IMR-90 (cell line): ENCODE data around the gene CADM1. TPM values are rescaled to one million over a fixed set of nuclear protein-coding genes. Genes with fewer than 3 reads are reported as not detected.

Experiments
- ATAC-seq: fragments of 200-7000 bp; cut with Tn5 transposase; 2 replicates; pipeline ENCODE4 v1.9.1; 2020; ENCODE audit warnings: low read depth, mild to moderate bottlenecking, moderate library complexity
- BruUV-seq: library from RNA; stranded (reverse); fragments of 400-500 nt; replicated peaks from 2 replicates; lab custom pipeline; 2021; lab: Mats Ljungman, UMichigan
- CTCF ChIA-PET: fragments of 300-600 bp; formaldehyde crosslinking; extraction: SDS; loops from one replicate; lab custom pipeline; 2021; ENCODE audit warnings: antibody characterized with exemption; lab: Yijun Ruan, JAX
- POLR2A ChIA-PET: fragments of 300-600 bp; sonication (Branson Sonifier 250); formaldehyde crosslinking; loops from one replicate; lab custom pipeline; 2022; ENCODE audit warnings: antibody characterized with exemption; ENCODE audit not compliant: unreplicated experiment; lab: Charles Lee
- DNase-seq: peaks from one replicate; pipeline ENCODE4 v3.0.0; 2013
- H2AFZ ChIP-seq: replicated peaks from 2 replicates; pipeline ENCODE3; 2013; ENCODE audit warnings: low read length, mild to moderate bottlenecking; ENCODE audit not compliant: poor library complexity
- H2AK5ac ChIP-seq: 2 replicates; pipeline ENCODE4 v1.6.1; 2013; ENCODE audit warnings: low read depth, low read length, inconsistent platforms
- H2AK9ac ChIP-seq: replicated peaks from 2 replicates; pipeline ENCODE3; 2013; ENCODE audit warnings: mild to moderate bottlenecking, low read depth, low read length, moderate library complexity; ENCODE audit not compliant: poor library complexity
- H2BK120ac ChIP-seq: 2 replicates; pipeline ENCODE4 v1.6.1; 2013; ENCODE audit warnings: low read depth, low read length, inconsistent platforms
- H2BK15ac ChIP-seq: 3 replicates; pipeline ENCODE4 v1.6.1; 2013; ENCODE audit warnings: low read depth, low read length, inconsistent platforms
- H2BK20ac ChIP-seq: 2 replicates; pipeline ENCODE4 v1.6.1; 2013; ENCODE audit warnings: low read depth, mild to moderate bottlenecking, inconsistent platforms, low read length, moderate library complexity
- H2BK5ac ChIP-seq: 2 replicates; pipeline ENCODE4 v1.6.1; 2013; ENCODE audit warnings: mild to moderate bottlenecking, low read depth, low read length, inconsistent platforms; ENCODE audit not compliant: poor library complexity, severe bottlenecking
- H3K14ac ChIP-seq: replicated peaks from 2 replicates; pipeline ENCODE4 v1.6.1; 2013; ENCODE audit warnings: low read depth, low read length, inconsistent platforms
- H3K18ac ChIP-seq: 2 replicates; pipeline ENCODE4 v1.6.1; 2013; ENCODE audit warnings: low read depth, low read length, control low read depth
- H3K23ac ChIP-seq: 2 replicates; pipeline ENCODE4 v1.6.1; 2013; ENCODE audit warnings: low read depth, low read length, inconsistent platforms
- H3K27ac ChIP-seq: 2 replicates; pipeline ENCODE4 v1.5.1; 2013; ENCODE audit warnings: mild to moderate bottlenecking, control low read depth, low read length; ENCODE audit not compliant: insufficient read depth
- H3K27me3 ChIP-seq: 2 replicates; pipeline ENCODE4 v1.6.1; 2013; ENCODE audit warnings: low read length; ENCODE audit not compliant: control insufficient read depth, insufficient read depth
- H3K36me3 ChIP-seq: 2 replicates; pipeline ENCODE4 v1.6.1; 2013; ENCODE audit warnings: low read length, mixed read lengths; ENCODE audit not compliant: control insufficient read depth, insufficient read depth
- H3K4ac ChIP-seq: 2 replicates; pipeline ENCODE4 v1.6.1; 2013; ENCODE audit warnings: low read depth, low read length, inconsistent platforms
- H3K4me1 ChIP-seq: 2 replicates; pipeline ENCODE4 v1.6.1; 2013; ENCODE audit warnings: low read length, mixed read lengths; ENCODE audit not compliant: control insufficient read depth, insufficient read depth
- H3K4me2 ChIP-seq: 2 replicates; pipeline ENCODE4 v1.6.1; 2013; ENCODE audit warnings: low read depth, mild to moderate bottlenecking, control low read depth, low read length, moderate library complexity
- H3K4me3 ChIP-seq: 2 replicates; pipeline ENCODE4 v1.5.1; 2013; ENCODE audit warnings: low read depth, mild to moderate bottlenecking, control low read depth, low read length, moderate library complexity; ENCODE audit not compliant: insufficient read depth
- H3K56ac ChIP-seq: 2 replicates; pipeline ENCODE4 v1.6.1; 2013; ENCODE audit warnings: low read length, inconsistent platforms; ENCODE audit not compliant: insufficient read depth; ENCODE audit errors: extremely low read depth
- H3K79me1 ChIP-seq, 2 experiments: 2 replicates each; pipeline ENCODE4 v1.6.1; 2013; ENCODE audit warnings: low read length in 2 of 2, inconsistent platforms in 1 of 2, low read depth in 1 of 2
- H3K9ac ChIP-seq: 2 replicates; pipeline ENCODE4 v1.6.1; 2013; ENCODE audit warnings: low read depth, low read length, control low read depth
- H3K9me1 ChIP-seq: 2 replicates; pipeline ENCODE4 v1.6.1; 2013; ENCODE audit warnings: low read length, inconsistent platforms; ENCODE audit not compliant: insufficient read depth
- H3K9me3 ChIP-seq: 2 replicates; pipeline ENCODE4 v1.6.1; 2013; ENCODE audit warnings: low read length; ENCODE audit not compliant: control insufficient read depth, insufficient read depth
- H4K20me1 ChIP-seq: 2 replicates; pipeline ENCODE4 v1.6.1; 2013; ENCODE audit warnings: low read length, inconsistent platforms; ENCODE audit not compliant: insufficient read depth
- H4K5ac ChIP-seq: 2 replicates; pipeline ENCODE4 v1.6.1; 2013; ENCODE audit warnings: mild to moderate bottlenecking, low read depth, low read length, control low read depth
- H4K8ac ChIP-seq, 2 experiments: 2 replicates each; pipeline ENCODE4 v1.6.1; 2013; ENCODE audit warnings: low read depth in 2 of 2, low read length in 2 of 2, control low read depth in 1 of 2, inconsistent platforms in 1 of 2
- H4K91ac ChIP-seq: 2 replicates; pipeline ENCODE4 v1.6.1; 2013; ENCODE audit warnings: low read depth, low read length, inconsistent platforms; ENCODE audit not compliant: insufficient read depth
- MXI1 ChIP-seq: IDR thresholded peaks from 2 replicates; pipeline ENCODE4 v1.6.1; 2012; ENCODE audit warnings: low read depth, mild to moderate bottlenecking, low read length, moderate library complexity, borderline replicate concordance
- WGBS, 2 experiments: methylation state at CpG; one replicate each; pipeline versions ENCODE4 v1.1.5 to v1.1.7; 2013; ENCODE audit warnings: missing lambda C conversion rate in 2 of 2; ENCODE audit not compliant: insufficient read length in 1 of 2; ENCODE audit errors: extremely low coverage in 2 of 2; 5-methylcytosine and 5-hydroxymethylcytosine counted together
- dilution Hi-C: fragments of 300-500 bp; cut with HindIII; formaldehyde crosslinking; loops from one replicate; pipeline ENCODE4 v1.14.3; 2018; ENCODE audit warnings: low sequenced_read_pairs; ENCODE audit not compliant: unreplicated experiment
- in situ Hi-C: fragments of 300-500 bp; cut with MboI; formaldehyde crosslinking; loops from 3 replicates; pipeline ENCODE4 v1.14.3; 2019; ENCODE audit warnings: low sequenced_read_pairs, inconsistent platforms, mixed read lengths
- intact Hi-C: fragments of 100-400 bp; cut with micrococcal nuclease; formaldehyde crosslinking; loops from 2 replicates; pipeline ENCODE4 v1.10.0; 2022
- polyA plus RNA-seq, 3 experiments: library from polyadenylated mRNA; depleted of rRNA; stranded (reverse); fragments of >200 nt; gene quantifications; 2 replicates each; pipeline ENCODE4 v1.2.3, GENCODE V29; 2012; ENCODE audit warnings: low replicate concordance in 1 of 3
- total RNA-seq: library from RNA; depleted of rRNA; stranded (reverse); fragments of >200 nt; gene quantifications from 2 replicates; pipeline ENCODE4 v1.2.3, GENCODE V29; 2012

Gene CADM1
- total and polyA plus RNA-seq, 2 of the 4 experiments (the other 2 are of a cell fraction): 28.8 to 77.1 TPM

DNA sequence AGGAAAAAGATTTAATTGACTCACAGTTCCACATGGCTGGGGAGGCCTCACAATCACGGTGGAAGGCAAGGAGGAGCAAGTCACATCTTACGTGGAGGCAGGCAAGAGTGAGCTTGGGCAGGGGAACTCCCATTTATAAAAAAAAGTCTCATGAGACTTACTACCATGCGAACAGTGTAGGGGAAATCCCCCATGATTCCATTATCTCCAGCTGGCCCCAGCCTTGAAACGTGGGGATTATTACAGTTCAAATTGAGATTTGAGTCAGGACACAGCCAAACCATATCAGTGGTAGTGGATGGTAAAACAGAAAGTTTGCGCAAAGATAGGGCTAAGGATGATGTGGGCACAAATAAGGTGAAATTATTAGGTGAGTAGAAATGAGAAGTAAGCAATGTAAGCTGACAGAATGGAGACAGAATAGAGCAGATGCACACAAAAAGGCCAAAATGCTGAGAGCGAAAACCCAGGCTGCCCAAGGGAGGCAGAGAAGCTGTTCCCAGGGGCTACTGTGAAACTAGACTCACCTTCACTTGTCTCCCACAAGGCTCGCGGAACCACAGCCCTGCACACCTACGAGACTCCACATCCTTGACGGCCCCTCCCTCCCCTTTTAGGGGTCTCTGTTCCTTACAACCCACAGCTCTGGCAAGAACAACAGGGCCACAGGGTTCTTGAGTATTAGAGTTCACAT is 377.6 kb downstream of the CADM1 start:
- POLR2A ChIA-PET: no interaction called here
- no peak overlapping the region for H3K4ac ChIP-seq
- no peak overlapping the region for H3K4me2 ChIP-seq
- 100% methylated on average over 1 of the region's 10 CpGs; no CpG with 5 or more reads in 1 of the 2 experiments for WGBS, 2 experiments
- no peak overlapping the region for H2AFZ ChIP-seq
- H2AK5ac ChIP-seq: no peak overlapping the region
- no peak for DNase-seq
- no peak for ATAC-seq
- no peak overlapping the region for H3K4me3 ChIP-seq
- no peak overlapping the region for H2AK9ac ChIP-seq
- no peaks in the 10 kb centered on the region for H3K36me3 ChIP-seq
- no peak overlapping the region for H3K9ac ChIP-seq
- H4K5ac ChIP-seq: no peak overlapping the region
- no peaks in the 10 kb centered on the region for H4K20me1 ChIP-seq
- H2BK15ac ChIP-seq: no peak overlapping the region
- TF ChIP-seq MXI1: no peak
- no peaks in the 10 kb centered on the region for H3K9me1 ChIP-seq
- intact Hi-C loops: no loop called here
- H3K18ac ChIP-seq: no peak overlapping the region
- no peak overlapping the region for H3K56ac ChIP-seq
- no peak overlapping the region for H3K23ac ChIP-seq
- no peak overlapping the region for H2BK20ac ChIP-seq
- in situ Hi-C loops: no loop called here
- H3K27ac ChIP-seq: no peak overlapping the region
- no peaks in the 10 kb centered on the region for H3K4me1 ChIP-seq
- CTCF ChIA-PET: no interaction called here
- H3K27me3 ChIP-seq: peaks cover 6% of the 10 kb centered on the region; the same call in 1 of the 2 replicates
- no peaks in the 10 kb centered on the region for H3K9me3 ChIP-seq
- dilution Hi-C loops: no loop called here
- H3K79me1 ChIP-seq: no peaks in the 10 kb centered on the region
- no peak overlapping the region for H4K91ac ChIP-seq
- H2BK120ac ChIP-seq: no peak overlapping the region
- no peak overlapping the region for H3K14ac ChIP-seq
- no TSS peak for BruUV-seq
- H2BK5ac ChIP-seq: no peak overlapping the region
- H4K8ac ChIP-seq: no peak overlapping the region
